Left colon (tissue), 2 donors: ENCODE measurements around the gene GAD2. TPM values are rescaled to one million over a fixed set of nuclear protein-coding genes. Genes with fewer than 3 reads are reported as not detected.

Source experiments
- ATAC-seq: fragments of 200-7000 bp; cut with Tn5 transposase; one replicate; pipeline ENCODE4 v1.9.1; 2020; ENCODE audit warnings: mild to moderate bottlenecking, moderate library complexity
- DNase-seq, 2 donors: peaks; one replicate each; pipeline ENCODE4 v3.0.0-alpha.2; 2020
- intact Hi-C, 2 donors: fragments of 100-400 bp; cut with DNase I in 1 of 2; cut with micrococcal nuclease in 1 of 2; formaldehyde crosslinking; loops; one replicate each; pipeline versions ENCODE4 v1.11.2 to v1.14.0; 2022; cut with DNase I, micrococcal nuclease
- total RNA-seq, 2 donors: library from RNA; stranded (reverse); fragmentation: NEBNext Ultra II Directional; extraction: Animal tissue kit (Norgen Biotek cat#: 25700); gene quantifications; one replicate each; pipeline ENCODE4 v1.2.1, GENCODE V29; 2021
- donor health status: DM: no; HTN: no; CAD: no.
- donor health status: DM: yes; HTN: yes; CAD: no.

Gene GAD2
- total RNA-seq, 2 donors from 2014 or later = not detected

- ATAC-seq (no peak), DNase-seq (no peak)
- intact Hi-C loops = no loop called here
These were observed 3.1 kb downstream of the GAD2 start for GRCh38 chr10:26219676-26220075.

DNA sequence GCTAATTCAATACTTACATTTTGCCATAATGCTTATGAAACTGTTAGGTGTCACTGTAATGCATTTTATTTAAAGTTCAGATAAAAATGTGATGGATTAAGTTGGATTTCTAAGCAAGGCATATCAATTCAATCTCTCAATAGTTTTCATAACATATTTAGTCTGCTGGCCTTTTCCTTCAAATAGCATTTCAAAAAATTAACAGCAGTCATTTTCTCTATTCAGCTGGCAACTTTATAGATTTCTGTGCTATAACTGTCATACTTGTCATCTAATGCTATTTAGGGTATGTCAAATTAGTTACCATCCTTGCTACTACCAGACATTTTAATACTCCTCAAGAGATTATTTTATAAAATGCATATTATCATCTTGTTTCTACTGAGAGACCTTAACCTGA lies 4.3 kb downstream of the GAD2 start:
- no peak for ATAC-seq
- intact Hi-C loops = no loop called here
- no peak for DNase-seq

DNA sequence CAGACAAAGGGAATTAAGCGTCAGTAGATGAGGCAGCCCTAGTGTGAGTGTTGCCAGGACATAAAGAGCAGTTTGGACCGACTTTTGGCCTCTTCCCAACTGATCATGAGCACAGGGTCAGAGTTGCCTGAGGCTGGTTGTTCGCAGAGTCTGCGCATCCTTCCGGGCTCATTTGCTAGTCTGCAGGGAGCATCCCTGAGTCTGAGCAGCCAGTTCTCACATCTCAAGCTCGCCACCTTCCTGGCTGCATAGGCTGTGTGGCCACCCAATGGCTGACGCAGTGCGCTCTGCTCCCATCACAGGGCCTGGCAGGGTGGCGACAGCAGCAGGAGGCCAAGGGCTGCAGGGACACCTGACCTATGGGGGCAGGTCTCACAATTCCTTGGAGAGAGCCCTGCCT lies 5.0 kb downstream of the GAD2 start:
- ATAC-seq (no peak), DNase-seq (no peak)
- intact Hi-C loops = no loop called here

- no peak for DNase-seq
- intact Hi-C loops = no loop called here
- no peak for ATAC-seq
These were observed 6.0 kb downstream of the GAD2 start for GRCh38 chr10:26222563-26222962.

- intact Hi-C loops = no loop called here
- ATAC-seq (no peak), DNase-seq (no peak)
These were observed 8.7 kb downstream of the GAD2 start for GRCh38 chr10:26225322-26225721.

- intact Hi-C loops = no loop called here
- no peak for ATAC-seq
- DNase-seq = no peak
These were observed 11.2 kb downstream of the GAD2 start for GRCh38 chr10:26227786-26228185.

DNA sequence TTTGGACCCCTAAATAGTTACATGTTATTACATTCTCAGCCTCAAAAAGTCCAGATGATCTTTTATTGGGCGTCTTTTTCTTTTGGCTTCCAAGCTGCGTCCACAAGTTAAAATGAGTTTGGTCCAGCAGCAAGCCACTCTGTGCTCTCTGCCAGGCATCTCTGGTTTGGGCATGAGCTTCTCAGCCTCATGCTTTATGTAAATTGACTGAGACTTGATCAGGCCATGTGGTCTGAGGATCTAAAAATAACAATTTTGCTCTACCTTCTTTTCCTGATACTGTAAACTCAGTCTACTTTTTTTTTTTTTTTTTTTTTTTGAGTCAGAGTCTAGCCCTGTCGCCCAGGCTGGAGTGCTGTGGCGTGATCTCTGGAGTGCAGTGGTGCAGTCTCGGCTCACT lies 15.6 kb downstream of the GAD2 start:
- no peak for ATAC-seq
- intact Hi-C loops = no loop called here

DNA sequence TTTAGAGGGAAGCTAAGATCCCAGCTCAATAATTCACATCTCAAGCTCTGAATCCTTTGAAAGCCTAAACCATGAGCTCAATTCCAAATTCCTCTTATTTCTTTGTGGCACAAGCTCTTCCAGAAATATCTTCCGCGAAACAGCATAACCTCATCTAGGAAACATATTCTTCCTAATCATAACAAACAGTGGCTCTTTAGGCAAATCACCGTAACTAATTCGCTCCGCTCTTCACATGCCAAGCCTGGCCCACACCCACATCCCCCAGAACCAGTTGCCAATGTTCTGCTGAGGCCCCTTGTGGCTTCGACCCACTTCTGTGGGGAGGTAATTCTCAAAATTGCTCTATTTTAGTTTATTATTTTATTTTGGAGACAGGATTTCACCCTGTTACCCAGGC lies 19.2 kb downstream of the GAD2 start:
- DNase-seq (no peak), ATAC-seq (no peak)
- intact Hi-C loops = no loop called here

More for the DNA sequence above, 15.6 kb downstream of the GAD2 start:
- DNase-seq = no peak

GRCh38 chr10:26238378-26238777 lies 21.8 kb downstream of the GAD2 start:
- ATAC-seq (no peak), DNase-seq (no peak)
- intact Hi-C loops = no loop called here

DNA sequence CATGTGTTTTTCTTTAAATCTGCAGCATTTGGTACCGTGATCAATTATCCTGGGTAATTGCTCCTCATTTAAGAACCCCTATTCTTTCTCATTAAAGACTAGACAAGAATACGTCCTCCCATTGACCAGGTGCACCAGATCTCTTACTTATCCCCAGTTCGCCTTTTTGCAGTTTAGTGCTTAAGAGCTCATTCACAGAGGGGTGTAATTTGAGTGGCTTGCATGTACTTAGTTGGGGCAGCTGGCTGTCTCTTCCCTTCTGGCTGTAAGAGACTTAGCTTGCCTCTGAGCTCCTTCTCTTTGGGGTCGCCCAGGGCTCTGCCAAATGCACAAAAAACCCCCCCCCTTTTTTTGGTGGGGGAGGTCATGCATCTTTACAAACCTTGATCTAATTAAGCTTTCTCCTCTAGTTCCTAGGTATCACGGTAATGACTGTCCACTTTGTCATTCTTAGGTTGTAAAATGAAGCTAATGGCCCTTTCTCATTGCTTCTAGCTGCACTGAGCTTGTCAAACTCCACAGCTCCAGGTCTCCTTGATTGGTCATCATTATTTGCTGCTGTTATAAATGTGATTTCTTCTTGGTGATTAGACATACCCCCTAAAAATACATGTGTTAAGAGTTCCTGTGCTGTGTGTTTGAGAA lies 26.3 kb downstream of the GAD2 start:
- intact Hi-C loops = no loop called here
- ATAC-seq (no peak), DNase-seq (no peak)

DNA sequence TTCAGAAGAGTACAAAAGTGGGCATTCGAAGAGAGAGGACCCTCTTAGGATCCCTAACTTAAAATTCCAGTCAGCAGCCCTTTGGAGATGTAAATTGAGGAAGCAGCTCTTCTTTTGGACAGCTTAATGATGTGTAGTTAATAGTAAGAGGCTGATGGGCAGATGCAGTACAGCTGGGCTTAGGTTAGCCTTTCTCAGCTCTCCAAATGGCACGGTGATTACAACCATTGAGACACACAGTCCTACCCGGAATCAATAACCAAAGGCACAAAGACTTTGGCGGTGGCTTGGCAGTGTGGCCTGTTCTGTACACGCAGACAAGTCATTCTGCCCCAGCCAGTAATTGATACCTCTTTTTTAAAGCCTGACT lies 26.8 kb downstream of the GAD2 start:
- intact Hi-C loops = no loop called here
- DNase-seq (no peak), ATAC-seq (no peak)

GRCh38 chr10:26249681-26250080 lies 33.1 kb downstream of the GAD2 start:
- DNase-seq (no peak), ATAC-seq (no peak)
- intact Hi-C loops = no loop called here

GRCh38 chr10:26251925-26252324 lies 35.4 kb downstream of the GAD2 start:
- intact Hi-C loops = no loop called here
- ATAC-seq = no peak

GRCh38 chr10:26254616-26255015 lies 38.0 kb downstream of the GAD2 start:
- intact Hi-C loops = no loop called here
- ATAC-seq (no peak), DNase-seq (no peak)

More at GRCh38 chr10:26251925-26252324, 35.4 kb downstream of the GAD2 start:
- DNase-seq = no peak

DNA sequence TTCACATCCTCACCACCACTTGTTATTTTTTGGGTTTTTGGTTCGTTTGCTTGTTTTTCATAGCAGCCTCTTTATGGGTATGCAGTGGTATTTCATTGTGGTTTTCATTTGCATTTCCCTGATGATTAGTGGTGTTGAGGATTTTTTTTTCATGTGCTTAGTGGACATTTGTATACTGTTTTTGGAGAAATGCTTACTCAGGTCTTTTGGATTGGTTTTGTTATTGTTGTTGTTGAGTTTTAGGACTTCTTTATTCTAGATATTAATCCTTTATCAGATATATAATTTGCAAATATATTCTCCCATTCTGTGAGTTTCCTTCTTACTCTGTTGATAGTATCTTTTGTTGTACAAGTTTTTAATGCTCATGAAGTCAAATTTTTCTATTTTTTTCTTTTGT lies 42.8 kb downstream of the GAD2 start:
- DNase-seq (no peak), ATAC-seq (no peak)
- intact Hi-C loops = no loop called here

GRCh38 chr10:26269754-26270153 lies 53.2 kb downstream of the GAD2 start:
- intact Hi-C loops = no loop called here
- DNase-seq = no peak
- peak; percentile 62 for ATAC-seq

DNA sequence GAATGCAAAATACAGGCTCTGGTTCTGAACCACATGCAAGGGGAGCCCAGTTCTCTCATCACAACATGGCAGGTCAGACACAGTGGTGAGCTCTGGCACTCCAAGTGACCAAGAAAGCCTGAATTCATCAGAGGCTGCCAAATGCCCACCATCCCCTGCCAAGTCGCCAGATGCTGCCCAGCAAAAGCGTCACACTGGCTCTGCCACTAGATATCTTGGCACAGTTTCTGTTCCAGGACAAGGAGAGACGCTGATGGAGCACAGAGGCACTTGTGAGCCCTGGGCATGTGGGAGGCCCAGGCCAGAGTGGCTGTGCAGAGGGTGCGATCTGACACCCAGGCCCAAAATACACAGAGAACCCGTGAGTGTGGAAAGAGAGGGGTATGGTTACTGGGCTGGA lies 57.8 kb downstream of the GAD2 start:
- intact Hi-C loops = no loop called here
- DNase-seq = no peak
- ATAC-seq = no peak

- ATAC-seq = no peak
- intact Hi-C loops = no loop called here
- DNase-seq = no peak
These were observed 61.7 kb downstream of the GAD2 start for GRCh38 chr10:26278295-26278694.

DNA sequence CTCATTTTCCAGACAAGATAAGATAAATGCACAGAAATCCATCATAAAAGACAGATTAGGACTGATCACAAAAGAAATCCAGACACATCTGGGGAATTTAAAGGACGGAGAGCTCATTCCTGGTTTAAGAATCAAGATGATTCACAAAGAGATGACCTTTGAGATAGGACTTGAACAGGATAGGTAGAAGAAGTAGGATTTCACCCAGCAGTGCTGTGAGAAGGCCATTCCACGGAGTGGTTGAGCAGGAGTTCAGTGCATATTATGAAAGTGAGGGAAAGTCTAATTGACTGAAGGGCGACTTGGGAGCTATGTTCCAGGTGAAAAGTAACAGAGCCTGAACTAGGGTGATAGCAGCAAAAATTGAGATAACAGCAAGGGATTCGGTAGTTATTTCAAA lies 73.7 kb downstream of the GAD2 start:
- DNase-seq = no peak
- ATAC-seq = no peak
- intact Hi-C loops = no loop called here

GRCh38 chr10:26291721-26292480 lies 75.3 kb downstream of the GAD2 start:
- no peak for ATAC-seq
- intact Hi-C loops = no loop called here
- DNase-seq = no peak

- intact Hi-C loops = no loop called here
- ATAC-seq (no peak), DNase-seq (no peak)
These were observed 79.8 kb downstream of the GAD2 start for GRCh38 chr10:26296360-26296759.
